Left colon (tissue), 2 donors: ENCODE data around the gene OST4. TPM values are rescaled to one million over a fixed set of nuclear protein-coding genes. Genes with fewer than 3 reads are reported as not detected.

ENCODE experiments used
- ATAC-seq: fragments of 200-7000 bp; cut with Tn5 transposase; one replicate; pipeline ENCODE4 v1.9.1; 2020; ENCODE audit warnings: mild to moderate bottlenecking, moderate library complexity
- DNase-seq, 2 donors: peaks; one replicate each; pipeline ENCODE4 v3.0.0-alpha.2; 2020
- intact Hi-C, 2 donors: fragments of 100-400 bp; cut with DNase I in 1 of 2; cut with micrococcal nuclease in 1 of 2; formaldehyde crosslinking; loops; one replicate each; pipeline versions ENCODE4 v1.11.2 to v1.14.0; 2022; cut with DNase I, micrococcal nuclease
- total RNA-seq, 2 donors: library from RNA; stranded (reverse); fragmentation: NEBNext Ultra II Directional; extraction: Animal tissue kit (Norgen Biotek cat#: 25700); gene quantifications; one replicate each; pipeline ENCODE4 v1.2.1, GENCODE V29; 2021
- donor health status: DM: no; HTN: no; CAD: no.
- donor health status: DM: yes; HTN: yes; CAD: no.

Gene OST4
- total RNA-seq, 2 donors from 2014 or later, result 243 to 278 TPM

DNA sequence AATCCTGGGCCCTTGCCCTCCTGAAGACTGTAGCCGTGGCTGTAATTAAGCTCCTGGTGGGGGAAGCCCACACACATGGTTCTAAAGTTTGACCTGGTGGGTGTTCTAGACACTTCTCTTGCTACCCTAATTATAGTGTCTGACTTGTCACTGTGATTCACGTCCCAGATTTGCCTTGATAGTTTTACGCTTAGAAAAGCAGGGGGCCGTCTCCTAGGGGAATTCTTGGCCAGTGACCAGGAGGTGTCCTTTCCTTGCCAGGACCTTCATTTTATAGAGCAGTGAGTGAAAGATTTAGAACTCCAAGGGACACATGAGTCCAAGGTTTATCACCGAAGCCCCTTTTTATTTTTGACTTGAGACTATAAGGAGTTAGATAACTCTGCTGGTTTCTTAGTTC is 29.7 kb downstream of the OST4 start:
- ATAC-seq, result no peak
- intact Hi-C loops, result no loop called here

DNA sequence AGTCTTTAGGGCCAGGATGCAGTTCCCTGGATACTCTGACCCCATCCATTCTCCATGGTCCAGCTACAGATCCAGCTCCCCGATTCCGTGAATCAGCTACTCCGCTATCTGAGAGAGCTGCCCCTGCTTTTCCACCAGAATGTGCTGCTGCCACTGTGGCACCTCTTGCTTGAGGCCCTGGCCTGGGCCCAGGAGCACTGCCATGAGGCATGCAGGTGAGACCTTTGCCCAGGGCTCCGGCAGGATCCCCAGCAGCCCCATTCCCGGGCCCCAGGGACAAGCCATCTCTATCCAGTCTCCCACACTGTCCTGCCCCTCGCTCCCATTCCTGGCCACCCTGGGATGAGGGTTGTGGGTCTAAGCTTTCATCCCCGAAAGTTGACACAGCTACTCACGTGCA is 31.2 kb downstream of the OST4 start:
- DNase-seq (no peak), ATAC-seq (no peak)
- intact Hi-C loops, result no loop called here

More for the DNA sequence above, 29.7 kb downstream of the OST4 start:
- no peak for DNase-seq

DNA sequence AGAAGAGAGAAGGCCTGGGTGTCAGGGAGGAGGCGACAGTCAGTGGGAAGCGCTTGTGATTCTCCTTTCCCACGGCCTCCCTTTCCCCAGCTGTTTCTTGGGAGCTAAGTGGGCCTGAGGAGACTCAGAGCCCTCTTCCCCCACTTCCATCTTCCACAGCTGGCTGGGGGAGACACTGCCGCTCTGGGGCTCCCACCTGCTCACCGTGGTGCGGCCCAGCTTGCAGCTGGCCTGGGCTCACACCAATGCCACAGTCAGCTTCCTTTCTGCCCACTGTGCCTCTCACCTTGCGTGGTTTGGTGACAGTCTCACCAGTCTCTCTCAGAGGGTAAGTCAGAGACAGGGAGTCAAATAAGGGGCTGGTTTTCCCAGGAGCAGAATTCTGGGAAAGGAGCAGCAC is 31.6 kb downstream of the OST4 start:
- DNase-seq, result no peak
- intact Hi-C loops, result loop anchor here in 1 of 2 donors (10.0 kb wide), 1 partner anchor 45 kb away; the partner anchor contains the start of gene KHK
- ATAC-seq, result no peak

DNA sequence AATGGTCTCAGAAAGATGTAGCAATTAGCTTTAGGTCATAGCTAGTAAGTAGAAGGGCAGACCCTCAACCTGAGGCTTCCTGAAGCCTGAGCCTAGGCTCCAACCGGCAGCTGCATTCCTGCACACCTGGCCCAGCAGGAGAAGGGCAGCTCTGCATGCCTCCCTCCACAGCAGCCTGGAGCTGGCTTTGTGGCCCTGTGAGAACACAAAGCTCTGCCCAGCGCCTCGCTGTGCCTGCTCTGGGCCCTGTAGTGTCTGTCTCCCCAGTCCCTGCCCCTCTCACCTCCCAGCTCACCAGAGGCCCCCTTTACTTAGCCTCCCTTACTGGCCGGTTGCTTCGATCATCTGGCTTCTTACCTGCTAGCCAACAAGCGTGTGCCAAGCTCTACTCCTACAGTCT is 32.0 kb downstream of the OST4 start:
- intact Hi-C loops, result loop anchor here in 1 of 2 donors (10.0 kb wide), 1 partner anchor 45 kb away; the partner anchor contains the start of gene KHK
- DNase-seq (no peak), ATAC-seq (no peak)

DNA sequence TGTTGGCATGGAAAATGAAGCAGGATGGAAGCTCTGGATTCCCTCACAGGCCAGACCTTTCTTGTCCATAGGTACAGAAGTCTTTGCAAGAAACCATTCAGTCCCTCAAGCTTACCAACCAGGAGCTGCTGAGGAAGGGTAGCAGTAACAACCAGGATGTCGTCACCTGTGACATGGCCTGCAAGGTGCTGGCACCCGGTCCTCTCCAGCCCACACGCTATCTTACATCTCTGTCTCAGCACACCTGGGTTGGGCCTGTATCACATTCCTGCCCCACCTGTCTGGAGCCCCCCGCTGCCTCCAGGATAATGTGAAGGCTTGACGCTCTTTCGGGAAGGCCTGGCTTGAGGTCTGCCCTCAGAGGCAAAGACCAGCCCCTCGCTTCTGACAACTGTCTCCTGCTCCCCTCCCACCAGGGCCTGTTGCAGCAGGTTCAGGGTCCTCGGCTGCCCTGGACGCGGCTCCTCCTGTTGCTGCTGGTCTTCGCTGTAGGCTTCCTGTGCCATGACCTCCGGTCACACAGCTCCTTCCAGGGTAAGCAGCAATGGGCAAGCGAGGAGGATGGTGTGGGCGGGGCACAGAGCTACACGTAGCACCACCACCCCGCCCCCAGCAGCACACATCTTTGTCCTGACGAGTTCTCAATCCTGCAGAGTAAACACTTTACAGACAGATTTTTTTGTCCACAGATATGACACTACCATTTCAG is 32.7 kb downstream of the OST4 start:
- ATAC-seq, result no peak
- intact Hi-C loops, result loop anchor here in 1 of 2 donors (10.0 kb wide), 1 partner anchor 46 kb away; the partner anchor contains the start of gene KHK
- DNase-seq, result no peak

DNA sequence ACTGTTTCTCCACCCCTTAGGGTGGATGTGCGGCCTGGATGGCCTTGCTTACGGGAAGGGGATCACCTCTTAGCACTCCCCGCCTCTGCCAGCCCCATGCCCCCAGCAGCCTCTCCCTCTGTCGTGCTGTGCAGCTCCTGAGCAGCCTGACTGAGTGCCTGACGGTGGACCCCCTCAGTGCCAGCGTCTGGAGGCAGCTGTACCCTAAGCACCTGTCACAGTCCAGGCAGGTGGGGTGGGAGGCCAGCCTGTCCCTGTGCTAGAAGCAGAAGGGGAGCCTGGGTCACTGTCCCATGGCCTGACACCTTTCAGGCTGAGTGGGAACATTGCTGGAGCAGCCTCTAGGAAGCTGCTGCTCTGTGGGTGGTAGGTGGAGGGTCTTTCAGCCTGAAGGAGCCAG is 33.4 kb downstream of the OST4 start:
- no peak for ATAC-seq
- DNase-seq, result no peak
- intact Hi-C loops, result loop anchor here in 1 of 2 donors (10.0 kb wide), 1 partner anchor 47 kb away; the partner anchor contains the start of gene KHK

DNA sequence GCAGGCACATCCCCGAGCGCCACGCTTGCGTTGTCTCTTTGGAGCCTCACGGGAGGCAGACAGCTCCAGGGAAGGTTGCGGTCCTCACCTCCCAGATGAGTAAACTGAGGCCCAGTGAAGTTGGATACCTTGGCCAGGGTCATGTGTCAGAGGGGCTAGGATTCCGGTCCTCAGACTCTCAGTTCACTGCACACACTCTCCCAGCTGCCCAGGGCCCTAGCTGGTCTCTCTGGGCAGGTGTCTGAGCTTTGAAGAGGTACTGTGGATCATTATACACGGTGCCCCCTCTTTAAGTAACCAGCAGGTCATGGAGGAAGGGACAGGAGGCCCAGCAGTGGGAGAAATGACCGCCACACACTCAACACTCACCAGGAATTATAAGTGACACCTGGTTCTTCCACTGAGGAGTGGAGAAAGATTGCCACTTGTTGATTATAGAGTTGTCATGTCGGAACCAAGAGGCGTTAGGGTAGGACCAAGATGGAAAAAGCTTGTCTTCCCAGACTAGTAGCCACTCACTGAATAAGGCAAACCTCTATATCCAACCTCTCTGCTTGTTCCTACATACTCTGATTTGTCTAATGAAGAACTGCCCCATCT is 38.1 kb downstream of the OST4 start:
- intact Hi-C loops, result loop anchor here in 1 of 2 donors (10.0 kb wide), 1 partner anchor 51 kb away; the partner anchor contains the start of gene KHK
- DNase-seq (no peak), ATAC-seq (peak; percentile 4)

DNA sequence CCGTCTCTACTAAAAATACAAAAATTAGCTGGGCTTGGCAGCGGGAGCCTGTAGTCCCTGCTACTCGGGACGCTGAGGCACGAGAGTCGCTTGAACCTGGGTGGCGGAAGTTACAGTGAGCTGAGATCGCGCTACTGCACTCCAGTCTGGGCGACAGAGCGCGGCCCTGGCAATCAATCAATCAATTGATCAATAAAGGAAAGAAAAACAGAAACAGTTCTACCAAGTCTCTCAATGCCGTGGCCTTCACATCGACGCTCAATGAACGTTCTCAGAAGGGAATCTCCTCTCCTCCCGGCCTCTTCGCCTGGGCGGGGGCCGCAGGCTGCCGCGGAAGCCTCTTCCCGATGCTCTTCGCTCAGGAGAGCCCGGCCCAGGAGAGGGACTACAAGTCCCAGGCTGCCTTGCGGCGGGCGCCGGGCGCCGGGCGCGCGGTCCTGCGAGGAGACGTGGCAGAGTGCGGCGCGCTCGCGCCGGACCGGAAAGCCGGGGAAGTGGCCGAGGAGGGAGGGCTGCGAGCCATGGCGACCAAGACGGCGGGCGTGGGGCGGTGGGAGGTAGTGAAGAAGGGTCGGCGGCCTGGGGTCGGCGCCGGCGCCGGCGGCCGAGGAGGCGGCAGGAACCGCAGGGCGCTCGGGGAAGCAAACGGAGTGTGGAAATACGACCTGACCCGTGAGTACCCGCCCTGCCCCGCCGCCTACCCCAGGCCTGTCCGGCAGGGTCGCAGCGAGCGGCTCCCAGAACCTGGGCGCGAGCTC is 38.8 kb downstream of the OST4 start, which contains the start of gene TMEM214:
TSS of gene TMEM214 (plus strand) at position 471 of the 758 bp plus-strand sequence. CDS start at position 522, 51 bp downstream.
- ATAC-seq, result peak; percentile 96

DNA sequence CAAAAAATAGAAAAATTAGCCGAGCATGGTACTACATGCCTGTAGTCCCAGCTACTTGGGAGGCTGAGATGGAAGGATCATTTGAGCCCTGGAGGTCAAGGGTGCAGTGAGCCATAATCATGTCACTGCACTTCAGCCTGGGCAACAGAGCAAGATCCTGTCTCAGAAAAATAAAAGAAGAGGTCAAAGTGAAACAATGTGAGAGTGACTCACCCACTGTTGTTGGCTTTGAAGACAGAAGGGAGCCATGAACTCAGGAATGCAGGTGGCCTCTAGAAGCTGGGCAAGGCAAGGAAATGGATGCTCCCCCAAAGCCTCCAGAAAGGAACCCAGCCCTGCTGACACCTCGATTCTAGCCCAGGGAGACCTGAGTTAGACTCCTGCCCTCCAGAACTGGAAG is 42.4 kb downstream of the OST4 start:
- ATAC-seq (peak; percentile 24), DNase-seq (peak in 1 of 2 donors; percentile 12)
- intact Hi-C loops, result no loop called here

More for the DNA sequence above, 38.8 kb downstream of the OST4 start, which contains the start of gene TMEM214:
- DNase-seq, result peak; percentile 87 to 92
- intact Hi-C loops, result loop anchor here in 1 of 2 donors (10.0 kb wide), 1 partner anchor 52 kb away; the partner anchor contains the start of gene KHK

DNA sequence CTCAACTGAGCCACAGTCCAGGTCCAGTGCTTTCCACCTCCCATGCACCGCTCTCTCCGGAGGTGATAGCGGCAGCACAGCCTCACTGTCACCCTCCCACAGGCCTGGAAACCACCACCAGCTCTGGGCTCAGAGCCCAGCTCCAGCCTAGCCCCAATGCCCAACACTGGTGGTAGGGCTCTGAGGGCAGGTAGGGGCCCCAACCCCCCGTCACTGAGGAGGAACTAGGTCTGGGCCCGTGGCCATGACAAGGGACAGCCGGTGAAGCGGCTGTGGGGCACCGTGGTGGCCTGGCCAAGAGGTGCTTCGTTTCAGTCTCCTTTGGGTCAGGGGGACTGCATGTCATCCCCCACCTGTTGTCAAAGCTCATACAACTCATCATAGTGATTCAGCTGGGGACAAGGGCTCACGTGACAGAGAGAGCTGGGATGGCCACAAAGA is 44.2 kb downstream of the OST4 start:
- DNase-seq (no peak), ATAC-seq (no peak)
- intact Hi-C loops, result no loop called here

DNA sequence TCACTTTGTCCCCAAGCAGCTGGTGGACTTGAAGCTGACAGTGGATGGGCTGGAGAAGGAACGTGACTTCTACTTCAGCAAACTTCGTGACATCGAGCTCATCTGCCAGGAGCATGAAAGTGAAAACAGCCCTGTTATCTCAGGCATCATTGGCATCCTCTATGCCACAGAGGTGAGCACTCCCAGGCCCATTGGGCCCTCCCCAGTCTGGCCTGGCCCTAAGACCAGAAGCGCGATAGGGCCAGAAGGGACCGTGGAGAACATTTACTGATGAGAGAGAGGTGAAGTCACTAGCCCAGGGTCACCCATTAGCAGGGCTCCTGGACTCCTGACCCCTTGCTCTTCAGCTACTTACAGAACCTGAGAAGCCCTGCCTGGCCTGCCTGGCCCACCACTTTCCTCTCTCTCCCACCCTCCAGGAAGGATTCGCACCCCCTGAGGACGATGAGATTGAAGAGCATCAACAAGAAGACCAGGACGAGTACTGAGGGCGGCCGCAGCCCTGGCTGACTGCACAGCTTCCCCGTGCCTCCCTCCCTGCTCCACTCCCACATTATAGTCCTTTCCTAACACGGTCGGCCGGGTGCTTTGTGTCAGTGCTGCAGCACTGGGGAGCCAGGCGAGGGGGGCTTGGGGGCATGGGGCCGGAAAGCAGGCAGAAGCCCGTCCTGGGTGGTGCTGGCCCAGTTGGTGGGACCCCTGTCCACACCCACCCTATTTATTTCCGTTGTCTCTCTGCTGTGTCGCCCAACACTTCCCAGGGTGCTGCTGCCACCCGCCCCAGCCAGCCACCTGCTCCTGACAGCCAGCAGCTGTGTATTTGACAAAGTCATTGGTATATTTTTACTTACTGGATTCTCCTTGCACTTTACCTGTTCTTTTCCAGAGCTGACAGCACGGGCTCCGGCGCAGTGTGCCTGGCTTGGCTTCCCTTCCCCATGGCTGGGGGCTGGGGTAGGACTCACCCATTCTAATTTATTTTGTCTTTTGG is 45.3 kb downstream of the OST4 start:
- DNase-seq (no peak), ATAC-seq (no peak)

DNA sequence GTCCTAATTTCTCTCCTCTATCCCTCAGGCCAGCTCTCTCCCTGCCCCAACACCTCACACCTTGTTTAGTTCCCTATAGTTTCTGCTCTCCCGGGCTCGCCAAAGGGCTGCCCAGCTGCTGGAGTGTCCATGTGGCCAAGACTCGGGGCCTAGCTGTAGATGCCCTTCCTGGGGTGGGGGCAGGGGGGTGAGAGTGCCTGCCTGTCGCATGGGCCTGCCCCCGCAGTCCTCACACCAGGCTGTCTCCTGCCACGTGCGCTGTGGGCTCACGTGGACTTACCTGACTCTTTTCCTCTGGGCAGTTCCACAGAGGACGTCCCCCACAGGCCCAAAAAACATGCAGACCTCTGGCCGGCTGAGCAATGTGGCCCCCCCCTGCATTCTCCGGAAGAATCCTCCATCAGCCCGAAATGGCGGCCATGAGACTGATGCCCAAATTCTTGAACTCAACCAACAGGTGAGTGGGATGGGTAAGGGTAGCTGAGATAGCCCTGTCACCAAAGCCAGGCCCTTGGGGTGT is 46.1 kb downstream of the OST4 start:
- intact Hi-C loops, result no loop called here
- DNase-seq, result no peak
- no peak for ATAC-seq

More for the DNA sequence above, 45.3 kb downstream of the OST4 start:
- intact Hi-C loops, result no loop called here

DNA sequence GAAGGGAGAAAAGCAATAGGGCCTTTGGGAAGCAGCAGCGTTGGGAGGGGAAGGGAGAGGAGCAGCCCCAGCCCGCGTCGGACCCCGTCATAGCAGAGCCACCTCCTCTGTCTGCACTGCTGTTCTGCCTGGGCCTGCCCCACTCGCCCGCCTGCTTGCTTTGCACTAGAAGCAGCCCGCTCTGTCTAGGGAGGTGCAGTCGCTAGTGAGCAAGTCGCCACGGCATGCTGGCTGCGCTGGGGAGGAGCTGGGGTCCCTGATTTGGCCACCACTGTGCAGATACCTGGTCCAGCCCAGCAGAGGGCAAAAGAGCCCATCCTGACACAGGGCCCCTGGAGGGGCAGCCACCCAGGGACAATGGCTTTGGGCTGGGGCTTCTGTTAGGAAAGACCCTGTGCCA is 46.6 kb downstream of the OST4 start:
- intact Hi-C loops, result no loop called here
- DNase-seq, result peak in 1 of 2 donors; percentile 24

DNA sequence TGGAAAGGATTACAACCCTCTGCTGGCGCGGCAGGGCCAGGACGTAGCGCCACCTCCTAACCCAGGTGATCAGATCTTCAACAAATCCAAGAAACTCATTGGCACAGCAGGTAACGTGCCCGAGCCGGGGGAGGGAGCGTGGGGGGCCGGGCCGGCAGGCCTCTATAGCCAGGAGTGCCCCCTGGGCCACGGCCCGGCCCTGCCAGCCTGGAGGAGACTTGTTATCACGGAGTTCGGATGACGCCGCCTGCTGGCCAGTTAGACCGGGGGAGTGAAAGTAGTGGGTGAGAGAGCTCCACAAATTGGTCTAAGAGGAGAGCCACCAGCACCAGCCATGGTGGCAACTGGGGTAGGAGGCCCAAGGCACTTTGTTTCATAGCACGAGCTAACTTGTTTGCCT is 47.3 kb downstream of the OST4 start:
- intact Hi-C loops, result no loop called here
- ATAC-seq (no peak), DNase-seq (peak in 1 of 2 donors; percentile 22)

More for the DNA sequence above, 46.6 kb downstream of the OST4 start:
- no peak for ATAC-seq

DNA sequence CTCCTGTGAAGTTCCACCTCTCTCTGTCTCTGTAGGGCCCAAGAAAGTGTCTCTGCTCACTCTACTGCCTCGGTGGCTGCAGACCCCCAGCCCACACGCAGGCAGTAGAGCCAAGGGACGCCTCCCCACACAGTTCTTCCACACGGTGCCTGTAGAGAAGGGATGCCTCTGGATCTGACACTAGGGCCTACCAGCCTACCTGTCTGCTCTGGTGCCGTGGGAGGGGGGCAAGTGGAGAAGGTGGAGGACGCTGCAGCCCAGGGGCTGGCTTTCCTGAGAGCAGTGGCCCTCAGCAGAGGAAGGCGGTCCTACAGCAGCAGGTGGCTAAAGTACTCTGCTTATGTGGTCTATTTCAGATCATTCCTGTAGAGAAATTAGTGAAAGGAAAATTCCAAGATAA is 47.7 kb downstream of the OST4 start:
- ATAC-seq, result no peak
- DNase-seq, result no peak
- intact Hi-C loops, result no loop called here

DNA sequence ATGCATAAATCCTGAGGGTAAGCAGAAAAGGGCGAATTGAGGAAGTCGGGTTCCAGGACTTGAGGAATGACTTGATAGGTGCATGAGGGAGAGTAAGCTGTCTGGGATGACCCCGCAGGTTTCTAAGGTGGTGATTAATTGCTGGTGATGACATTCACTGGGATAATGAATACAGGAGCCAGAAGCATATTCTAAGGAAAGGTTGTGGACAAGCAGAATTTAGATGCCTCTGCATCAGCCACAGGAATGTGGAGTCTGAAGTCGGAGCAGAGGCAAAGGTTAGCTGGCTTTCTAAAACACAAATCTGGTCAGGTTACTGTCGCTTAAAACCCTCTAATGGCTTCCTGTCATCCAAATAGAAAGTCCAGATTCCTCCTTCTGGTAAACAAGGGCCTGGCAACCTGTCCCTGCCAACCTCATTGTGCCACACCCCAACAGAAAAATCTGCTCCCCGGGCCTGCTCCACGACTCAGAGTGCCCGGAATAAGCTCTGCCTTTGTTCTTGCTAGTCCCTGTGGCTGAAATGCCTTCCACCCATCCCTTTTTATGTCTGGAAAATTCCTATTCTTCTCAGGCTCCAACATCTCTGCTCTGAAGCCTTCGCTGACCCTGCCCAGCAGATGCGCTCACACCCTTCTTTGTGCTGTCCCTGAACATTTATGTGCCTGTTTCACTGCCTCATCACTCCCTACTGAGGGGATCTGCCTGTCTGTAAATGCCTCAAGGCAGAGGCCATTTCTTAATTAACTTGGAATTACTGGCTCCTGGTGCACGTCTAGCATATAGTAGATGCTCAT is 50.0 kb downstream of the OST4 start:
- peak; percentile 79 for ATAC-seq
- DNase-seq, result peak; percentile 53 to 67
- intact Hi-C loops, result no loop called here
